GM19035 (cell line): ENCODE measurements around the gene MLLT10.
"Not testable (repeated sequence)": the region's sequence is repeated elsewhere in the genome, so short reads cannot be mapped to it uniquely, and the experiment has no call there.

Experiments
- ATAC-seq: cut with Tn5 transposase; IDR thresholded peaks from one replicate; pipeline ENCODE4 v1.9.1; 2021; ENCODE audit not compliant: unreplicated experiment

MLLT10 gene

DNA sequence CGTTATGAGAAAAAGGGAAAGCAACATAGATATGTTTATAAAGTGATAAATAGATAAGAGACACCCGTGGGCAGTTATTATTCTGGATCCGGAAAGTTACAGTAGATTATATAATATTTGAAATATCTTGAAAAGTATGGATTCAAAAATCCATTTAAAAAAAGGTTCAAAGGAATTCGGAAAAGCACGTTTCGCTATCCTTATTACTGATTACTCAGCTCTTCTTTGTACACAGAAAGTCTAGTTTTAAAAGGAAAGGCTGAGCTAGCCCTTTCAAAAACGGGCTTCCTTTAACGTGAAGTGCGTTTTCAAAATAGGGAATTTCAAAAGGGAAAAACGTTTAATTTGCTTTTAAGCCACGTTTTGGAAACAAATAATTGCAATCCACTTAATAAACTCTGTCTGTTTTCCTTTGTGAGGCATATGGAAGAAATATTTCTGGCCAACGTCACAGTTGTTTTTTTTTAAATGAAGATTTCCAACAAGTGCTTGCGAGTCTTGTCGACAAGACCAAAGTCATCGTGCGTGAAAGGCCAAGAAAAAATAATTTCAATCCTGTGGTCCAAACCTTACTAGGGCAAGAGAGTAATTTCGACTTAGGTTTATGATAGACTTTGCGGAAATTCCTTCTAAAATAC is 6.3 kb upstream of the MLLT10 start:
- no peak for ATAC-seq

DNA sequence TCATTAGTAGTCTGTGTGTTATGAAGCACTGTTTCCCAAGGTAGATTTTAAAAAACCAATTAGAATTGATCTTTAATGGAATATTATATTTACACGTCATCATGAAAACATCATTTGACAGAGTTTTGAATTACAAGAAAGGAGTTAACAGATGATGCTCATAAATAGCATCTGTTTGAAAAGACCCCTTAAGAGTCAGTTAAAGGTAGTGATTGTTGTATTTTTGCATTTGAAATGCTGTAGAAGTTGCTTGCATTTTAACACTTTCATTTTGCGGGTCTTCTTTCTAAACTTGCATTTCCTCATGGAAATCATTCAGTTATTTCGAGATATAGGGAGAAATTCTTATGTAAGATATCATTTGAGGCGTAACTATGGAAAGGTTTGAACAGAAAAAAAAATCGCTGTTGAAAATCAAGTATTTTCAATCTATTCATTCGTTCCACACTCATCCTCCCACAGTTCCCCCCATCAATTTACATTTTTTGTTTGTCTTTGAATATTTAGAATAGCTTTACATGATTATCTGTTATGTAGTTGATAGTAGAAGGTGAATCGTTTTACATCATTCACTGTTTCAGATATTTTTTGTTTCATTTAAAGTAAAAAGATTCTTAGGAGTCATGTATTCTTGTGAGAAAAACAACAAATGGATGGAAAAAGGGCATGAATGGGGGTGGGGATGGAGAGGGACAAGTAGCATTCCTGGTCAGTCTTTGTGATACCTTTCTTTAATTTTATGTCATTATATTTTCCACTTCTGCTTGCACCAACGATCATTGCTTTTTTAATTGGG is 5.6 kb upstream of the MLLT10 start:
- ATAC-seq, result no peak

DNA sequence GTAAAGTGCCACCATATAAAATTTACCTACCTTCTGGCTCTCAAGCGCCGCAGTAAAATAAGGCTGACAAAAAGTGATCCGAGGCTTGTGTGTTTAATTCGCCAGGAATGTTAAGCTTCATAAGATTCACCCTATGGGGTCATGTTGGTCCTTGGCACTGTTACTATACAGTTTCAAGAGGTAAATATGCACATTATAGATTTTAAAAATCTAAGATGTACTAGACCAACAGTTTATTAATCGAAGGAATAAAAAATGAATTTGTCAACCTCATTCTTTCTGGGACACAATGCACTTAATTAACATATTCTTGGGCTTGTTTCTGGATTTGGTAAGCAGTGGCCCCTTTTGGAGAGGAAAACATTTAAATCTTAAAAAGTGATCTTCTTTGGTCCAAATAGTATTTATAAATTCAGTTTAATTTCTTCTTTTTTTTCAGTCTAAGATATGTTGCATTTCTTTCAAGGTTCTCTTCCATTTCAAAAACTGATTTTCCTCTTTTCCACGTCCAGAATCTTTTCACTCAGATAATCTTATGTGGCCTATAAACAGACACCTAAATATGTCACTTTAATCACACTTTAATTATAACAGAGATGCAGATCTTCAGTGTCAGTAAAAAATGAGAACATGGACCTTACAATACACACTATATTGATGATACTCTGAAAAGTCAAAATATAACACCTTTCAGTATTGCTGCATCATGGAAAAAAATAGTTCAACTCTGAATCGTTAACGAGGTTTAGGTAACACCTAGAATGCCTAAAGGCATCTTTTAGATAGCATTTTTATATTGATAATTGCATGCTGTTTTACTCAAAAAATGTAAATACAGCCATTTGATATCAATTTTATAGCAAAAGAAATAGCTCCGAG is 4.8 kb upstream of the MLLT10 start:
- no peak for ATAC-seq

DNA sequence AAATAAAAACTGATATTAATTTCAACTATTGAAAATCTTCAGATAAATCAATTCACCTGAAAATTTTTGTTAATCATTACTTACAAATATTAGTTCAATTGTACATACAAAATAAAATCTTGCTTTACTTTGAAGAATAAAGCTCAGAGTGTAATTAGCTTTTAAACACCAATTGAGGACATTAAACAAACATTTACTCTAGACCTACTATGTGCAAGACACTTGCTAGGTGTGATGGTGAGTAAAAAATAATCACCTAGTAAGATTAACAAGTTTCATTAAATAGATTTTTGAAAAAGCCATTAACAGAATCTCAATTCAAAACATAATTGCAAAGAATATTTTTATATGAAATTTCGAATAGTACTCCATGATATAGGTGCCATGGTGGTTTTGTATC is 3.9 kb upstream of the MLLT10 start:
- no peak for ATAC-seq

DNA sequence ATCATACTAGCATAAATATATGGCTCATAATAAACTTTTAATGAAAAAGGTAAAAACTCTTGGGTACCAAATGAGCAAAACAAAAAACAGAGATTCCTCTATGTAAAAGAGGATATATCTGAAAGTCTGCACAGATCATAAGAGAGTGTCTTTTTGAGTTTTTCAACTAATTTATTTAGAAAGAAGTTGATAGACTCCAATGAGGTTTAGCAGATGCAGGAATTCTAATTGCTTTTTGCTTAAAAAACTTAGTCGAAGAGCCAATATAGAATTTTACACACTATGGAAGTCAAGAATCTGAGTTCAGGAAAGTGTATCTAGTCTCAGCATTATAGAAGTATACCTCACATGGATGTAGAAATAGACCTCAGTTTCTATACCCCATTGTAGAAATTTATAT is 3.4 kb upstream of the MLLT10 start:
- no peak for ATAC-seq

DNA sequence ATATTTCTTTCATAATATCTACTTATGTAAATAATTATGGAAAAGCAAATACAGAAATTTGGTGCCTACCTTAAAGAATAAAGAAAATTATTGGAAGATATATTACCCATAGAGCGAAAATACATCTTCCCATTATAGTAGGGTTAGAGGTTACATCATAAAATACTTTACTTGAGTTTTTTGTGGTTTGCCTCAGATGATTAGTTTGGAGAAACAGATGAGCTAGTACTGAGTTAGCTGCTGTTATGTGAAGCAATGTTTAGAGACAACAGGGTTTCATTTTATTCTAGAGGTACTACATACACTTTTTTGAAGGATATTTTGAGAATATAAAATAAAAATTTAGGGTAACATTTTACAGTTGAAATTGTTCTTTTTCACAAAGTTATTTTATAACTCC is 2.9 kb upstream of the MLLT10 start:
- no peak for ATAC-seq

DNA sequence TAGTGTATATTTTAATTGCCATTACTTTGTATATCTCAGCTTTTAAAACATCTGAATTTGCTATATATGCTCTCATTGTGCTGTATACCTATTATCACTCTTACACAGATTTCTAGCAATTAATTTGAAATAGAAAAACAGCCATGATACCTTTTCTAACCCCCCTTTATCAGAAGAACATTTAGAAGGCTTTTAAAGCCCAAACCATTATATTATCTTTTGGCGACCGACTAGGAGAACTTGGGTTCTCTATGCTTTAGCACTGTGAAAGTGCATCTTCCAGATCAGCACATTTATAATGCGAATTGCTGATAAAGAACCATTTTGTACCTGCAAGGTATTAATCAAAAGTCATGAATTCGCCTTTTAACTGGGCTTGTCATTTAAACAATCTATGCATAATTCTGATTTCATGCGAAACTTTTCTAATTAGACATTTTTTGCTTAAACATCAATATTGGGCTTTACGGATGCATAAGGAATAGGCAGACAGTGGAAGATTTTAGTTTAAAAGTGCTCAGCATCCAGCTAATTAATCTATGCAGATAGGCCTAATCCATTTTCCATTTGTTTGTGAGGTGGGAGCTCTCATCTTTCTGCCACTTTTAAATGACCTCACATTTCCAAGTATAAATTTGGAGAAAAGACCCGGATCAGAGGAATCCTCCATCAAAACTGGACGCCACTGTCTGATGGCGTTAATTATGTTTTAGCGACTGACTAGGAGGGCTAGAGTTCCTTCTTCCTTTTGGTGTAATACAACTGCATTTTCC is 1.2 kb upstream of the MLLT10 start:
- no peak for ATAC-seq

DNA sequence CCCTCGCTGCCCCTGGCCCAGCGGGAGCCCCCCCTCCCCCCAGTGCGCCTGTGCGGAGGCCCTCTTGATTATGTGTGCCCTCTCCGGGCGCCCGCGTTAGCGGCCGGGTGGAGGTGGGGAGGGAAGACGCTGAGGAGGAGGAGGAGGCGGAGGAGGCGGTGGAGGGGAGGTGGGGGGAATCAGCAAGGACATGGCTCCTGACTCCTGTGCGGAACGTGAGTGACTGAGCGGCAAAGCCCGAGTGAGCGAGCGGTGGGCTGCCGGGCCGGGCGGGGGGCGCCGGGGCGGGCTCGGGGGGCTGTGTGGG is 201 bp downstream of the MLLT10 start:
- ATAC-seq, result no peak

DNA sequence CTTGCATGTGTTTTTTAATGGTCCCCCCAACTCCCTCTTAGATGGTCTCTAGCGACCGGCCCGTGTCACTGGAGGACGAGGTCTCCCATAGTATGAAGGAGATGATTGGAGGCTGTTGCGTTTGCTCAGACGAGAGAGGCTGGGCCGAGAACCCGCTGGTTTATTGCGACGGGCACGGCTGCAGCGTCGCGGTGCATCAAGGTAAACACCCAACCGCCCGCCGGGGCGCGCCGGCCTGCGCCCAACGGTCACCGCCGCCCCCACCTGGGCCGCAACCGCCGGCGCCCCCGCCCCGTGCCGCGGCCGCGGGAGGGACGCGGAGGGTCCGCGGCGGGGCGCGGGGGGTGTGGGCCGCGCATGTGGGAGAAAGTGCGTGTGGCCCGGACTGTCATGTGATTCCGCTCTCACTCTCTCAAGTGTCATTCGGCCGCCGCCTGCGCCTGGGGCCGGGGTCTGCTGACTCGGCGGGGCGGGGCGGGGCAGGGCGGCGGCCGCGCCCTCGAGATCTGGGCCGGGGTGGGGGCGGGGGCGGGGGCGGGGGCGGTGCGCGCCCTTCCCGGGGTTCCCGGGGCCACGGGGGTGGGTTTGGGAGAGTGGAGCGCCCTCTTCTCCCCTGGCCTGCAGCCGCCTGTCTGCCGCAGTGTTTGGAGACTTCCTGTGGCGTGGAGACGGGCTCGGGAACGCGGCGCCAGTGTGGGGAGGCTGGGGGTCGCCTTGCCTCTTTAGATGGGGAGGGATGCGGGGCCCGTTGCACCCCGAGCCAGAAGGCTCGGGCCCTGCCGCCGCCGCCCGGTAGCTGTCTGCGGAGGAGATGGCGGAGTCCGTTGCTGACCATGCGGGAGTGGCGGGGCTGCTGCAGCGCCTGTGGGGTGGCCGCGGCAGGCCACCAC is 817 bp downstream of the MLLT10 start:
- ATAC-seq, result no peak

DNA sequence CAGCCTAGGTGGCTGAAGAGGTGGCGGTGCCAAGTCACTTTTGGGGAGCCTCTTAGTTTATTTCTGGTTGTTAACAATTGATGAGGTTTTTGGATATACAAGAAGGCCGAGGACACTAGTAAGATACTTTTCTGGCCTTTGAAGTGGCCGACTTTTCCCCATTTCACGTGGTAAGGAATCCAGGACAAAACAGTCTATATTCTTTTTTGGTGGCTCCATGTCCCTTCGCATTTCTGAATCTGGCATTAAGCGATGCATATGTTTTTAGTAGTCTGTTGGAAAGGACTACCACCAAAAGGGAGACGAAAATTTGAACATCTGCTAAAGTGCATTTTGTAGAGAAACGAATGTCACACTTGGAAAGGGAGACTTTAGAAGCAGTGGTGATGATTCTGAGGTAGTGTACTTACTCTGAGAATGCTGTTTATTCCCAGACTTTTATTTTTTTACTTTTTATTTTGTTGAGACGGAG is 1.5 kb downstream of the MLLT10 start:
- ATAC-seq, result no peak

DNA sequence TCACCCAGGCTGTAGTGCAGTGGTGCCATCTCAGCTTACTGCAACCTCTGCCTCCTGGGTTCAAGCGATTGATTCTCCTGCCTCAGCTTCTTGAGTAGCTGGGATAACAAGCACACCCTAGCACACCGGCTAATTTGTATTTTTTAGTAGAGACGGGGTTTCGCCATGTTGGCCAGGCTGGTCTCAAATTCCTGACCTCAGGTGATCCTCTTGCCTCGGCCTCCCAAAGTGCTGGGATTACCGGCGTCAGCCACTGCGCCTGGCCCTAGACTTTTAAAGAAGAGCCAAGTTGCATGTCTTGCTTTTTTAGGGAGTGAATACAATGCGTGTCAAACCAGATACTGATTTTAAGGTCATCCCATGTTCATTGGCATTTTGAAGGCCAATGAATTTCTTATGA is 1.9 kb downstream of the MLLT10 start:
- ATAC-seq, result not testable (repeated sequence)

DNA sequence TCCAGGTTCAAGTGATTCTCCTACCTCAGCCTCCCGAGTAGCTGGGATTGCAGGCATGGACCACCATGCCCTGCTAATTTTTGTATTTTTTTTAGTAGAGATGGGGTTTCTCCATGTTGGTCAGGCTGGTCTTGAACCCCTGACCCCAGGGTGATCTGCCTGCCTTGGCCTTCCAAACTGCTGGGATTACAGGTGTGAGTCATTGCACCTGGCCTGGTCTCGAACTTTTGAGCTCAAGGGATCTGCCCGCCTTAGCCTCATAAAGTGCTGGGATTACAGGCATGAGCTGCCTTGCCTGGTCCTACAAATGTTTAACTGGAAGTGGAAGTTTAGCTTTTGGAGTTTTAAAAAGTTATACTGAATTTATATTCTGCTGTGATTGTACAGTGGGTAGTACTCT is 2.8 kb downstream of the MLLT10 start:
- no peak for ATAC-seq

DNA sequence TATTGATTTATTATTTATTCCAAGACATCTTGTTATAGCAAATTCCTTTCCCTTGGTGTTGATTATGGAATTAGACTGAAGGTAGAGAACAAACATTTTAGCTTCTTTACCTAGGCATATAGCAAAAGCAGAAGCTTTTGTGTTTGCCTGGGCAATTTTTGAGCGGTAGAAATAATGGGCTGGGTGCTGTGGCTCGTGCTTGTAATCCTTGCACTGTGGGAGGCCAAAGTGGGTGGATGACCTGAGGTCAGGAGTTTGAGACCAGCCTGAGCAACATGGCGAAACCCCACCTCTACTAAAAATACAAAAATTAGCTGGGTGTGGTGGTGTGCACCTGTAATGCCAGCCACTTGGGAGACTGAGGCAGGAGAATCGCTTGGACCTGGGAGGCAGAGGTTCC is 6.7 kb downstream of the MLLT10 start:
- ATAC-seq, result not testable (repeated sequence)

DNA sequence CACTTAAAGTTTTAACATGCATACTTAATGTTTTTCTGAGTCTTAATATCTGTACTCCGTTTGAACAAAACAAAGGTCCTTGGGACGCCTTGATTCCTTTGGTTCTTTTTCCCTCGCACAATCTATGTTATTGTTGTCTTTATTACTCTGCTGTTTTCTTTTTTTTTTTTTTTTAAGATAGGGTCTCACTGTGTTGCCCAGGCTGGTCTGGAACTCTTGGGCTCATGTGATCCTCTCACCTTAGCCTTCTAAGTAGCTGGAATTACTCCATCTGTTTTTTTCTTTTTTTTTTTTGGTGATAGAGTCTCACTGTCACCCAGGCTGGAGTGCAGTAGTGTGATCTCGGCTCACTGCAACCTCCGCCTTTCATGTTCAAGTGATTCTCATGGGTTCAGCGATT is 13.2 kb downstream of the MLLT10 start:
- no peak for ATAC-seq

DNA sequence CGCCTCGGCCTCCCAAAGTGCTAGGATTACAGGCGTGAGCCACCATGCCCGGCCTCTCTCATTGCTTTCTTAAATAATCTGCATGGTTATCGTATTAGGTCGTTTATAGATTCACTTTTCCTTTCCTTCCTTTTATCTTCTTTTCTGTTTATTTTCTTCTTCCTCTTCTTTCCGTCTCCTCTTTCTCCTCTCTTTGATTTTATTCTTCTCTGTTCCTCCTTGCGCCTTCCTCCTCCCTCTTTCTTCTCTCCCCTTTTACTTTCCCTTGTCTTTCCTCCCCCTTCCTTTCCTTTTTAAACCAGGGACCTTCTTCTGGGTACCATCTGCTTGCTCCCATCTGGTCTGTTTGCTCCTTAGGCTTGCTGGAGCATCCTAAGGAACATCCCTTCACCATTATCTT is 18.6 kb downstream of the MLLT10 start:
- no peak for ATAC-seq

DNA sequence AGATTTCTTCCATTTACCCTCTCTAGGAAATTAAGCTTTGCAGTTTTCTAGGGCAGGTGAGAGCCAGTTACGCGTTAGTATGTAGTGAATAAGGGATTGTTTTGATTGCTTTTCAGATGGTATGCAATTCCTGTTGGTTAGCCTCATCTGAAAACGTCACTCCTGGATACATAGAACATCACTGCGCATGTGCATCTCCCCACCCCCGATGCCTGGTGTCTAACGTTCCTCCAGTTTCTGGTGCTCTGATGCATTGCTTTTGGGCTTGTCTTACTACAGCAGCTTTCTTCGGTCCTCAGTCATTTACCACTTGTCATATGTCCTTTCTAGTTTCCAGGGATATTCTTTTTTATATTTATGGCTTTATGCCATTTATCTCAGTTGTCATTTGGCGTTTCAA is 22.5 kb downstream of the MLLT10 start:
- no peak for ATAC-seq

DNA sequence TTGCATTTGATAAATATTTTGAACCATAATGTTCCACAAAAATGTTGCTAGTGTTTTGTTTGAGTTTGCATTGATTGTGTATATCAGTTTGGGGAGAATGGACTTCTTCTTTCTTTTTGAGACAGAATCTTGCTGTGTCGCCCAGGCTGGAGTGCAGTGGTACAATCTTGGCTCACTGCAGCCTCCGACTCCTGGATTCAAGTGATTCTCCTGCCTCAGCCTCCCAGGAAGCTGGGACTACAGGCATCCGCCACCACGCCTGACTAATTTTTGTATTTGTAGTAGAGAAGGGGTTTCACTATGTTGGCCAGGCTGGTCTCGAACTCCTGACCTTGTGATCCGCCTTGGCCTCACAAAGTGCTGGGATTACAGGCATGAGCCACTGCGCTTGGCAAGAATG is 25.0 kb downstream of the MLLT10 start:
- not testable (repeated sequence) for ATAC-seq

DNA sequence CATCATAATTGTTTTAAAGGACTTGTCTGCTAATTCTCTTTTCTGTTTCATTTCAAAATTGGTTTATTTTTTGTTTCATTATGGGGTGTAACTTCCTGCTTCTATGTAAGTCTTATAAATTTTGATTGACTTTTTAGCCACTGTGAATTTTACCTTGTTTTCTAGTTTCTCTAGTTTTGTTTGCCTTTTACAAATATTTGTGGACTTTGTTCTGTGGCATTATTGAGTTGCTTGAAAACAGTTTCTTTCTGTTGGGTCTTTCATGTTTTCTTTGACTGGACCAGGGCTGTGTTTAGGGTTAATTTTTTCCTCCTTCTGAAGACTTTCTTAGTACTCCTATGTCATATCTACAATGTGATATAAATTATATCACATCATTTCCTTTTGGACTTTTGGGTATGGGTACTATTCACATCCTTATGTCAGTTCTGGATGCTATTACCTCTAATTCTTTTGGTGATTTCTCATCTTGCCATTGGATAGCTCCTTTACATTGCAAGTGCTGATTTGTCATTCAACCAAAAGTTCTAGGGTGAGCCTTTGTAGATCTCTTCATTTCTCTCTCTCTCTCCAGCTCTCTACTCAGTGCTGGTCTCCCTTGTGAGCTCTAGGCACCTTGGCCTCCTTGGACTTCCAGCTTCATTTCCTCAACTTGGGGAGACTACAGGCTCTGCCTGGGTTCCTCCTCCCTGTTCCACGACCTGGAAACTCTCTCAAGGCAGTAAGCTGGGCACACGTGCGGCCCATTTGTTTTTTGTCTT is 36.9 kb downstream of the MLLT10 start:
- ATAC-seq, result no peak

DNA sequence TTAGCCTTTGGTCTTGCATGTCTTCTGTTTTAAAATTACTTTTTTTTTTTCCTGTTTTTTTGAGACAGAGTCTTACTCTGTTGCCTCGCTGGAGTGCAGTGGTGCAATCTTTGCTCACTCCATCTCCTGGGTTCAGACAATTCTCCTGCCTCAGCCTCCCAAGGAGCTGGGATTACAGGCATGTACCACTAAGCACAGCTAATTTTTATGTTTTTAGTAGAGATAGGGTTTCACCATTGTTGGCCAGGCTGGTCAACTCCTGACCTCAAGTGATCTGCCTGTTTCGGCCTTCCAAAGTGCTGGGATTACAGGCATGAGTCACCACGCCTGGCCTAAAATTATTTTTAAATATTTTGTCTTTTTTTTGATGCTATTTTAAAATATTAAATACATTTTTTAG is 38.5 kb downstream of the MLLT10 start:
- ATAC-seq, result no peak
